GM06990 (cell line): ENCODE data around the gene TOMM40.

Experiments
- DNase-seq: peaks from one replicate; pipeline ENCODE4 v3.0.0-alpha.2; 2011; ENCODE audit not compliant: insufficient read length; ENCODE audit errors: extremely low read depth
- H3K27me3 ChIP-seq: replicated peaks from 2 replicates; pipeline ENCODE4 v1.6.0; 2011; ENCODE audit warnings: low read length; ENCODE audit not compliant: control insufficient read depth, insufficient read depth
- H3K36me3 ChIP-seq: 2 replicates; pipeline ENCODE4 v1.5.1; 2011; ENCODE audit warnings: low read length; ENCODE audit not compliant: control insufficient read depth, insufficient read depth
- H3K4me3 ChIP-seq: replicated peaks from 2 replicates; pipeline ENCODE4 v1.5.1; 2011; ENCODE audit warnings: low read depth, mild to moderate bottlenecking, control low read depth, low read length
- TF ChIP-seq, protein P1 (sequence below): IDR thresholded peaks from 2 replicates; pipeline ENCODE4 v1.5.1; 2011; ENCODE audit warnings: low read length, control low read depth, mild to moderate bottlenecking, inconsistent platforms; ENCODE audit not compliant: insufficient read depth, poor library complexity, severe bottlenecking

Gene TOMM40

DNA sequence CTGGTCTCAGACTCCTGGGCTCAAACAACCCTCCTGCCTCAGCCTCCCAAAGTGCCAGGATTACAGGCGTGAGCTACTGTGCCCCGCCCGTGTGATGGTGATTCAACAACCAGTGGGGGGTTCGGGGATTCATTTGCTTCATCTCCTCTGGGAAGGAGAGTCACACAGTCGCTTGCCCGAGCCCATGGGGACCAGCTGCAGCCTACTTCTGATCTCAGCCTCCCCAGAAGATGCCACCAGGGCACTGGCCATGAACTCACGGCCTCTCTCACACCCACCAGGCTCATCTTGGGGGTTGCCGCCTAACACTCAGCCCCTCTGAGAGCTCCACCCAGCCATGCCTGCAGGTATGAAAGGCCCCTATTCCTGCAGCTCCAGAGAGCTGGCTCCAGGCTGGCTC is 6.8 kb downstream of the TOMM40 start:
- H3K36me3 ChIP-seq, result peaks cover 57% of the 10 kb centered on the region
- TF ChIP-seq, protein P1, sequence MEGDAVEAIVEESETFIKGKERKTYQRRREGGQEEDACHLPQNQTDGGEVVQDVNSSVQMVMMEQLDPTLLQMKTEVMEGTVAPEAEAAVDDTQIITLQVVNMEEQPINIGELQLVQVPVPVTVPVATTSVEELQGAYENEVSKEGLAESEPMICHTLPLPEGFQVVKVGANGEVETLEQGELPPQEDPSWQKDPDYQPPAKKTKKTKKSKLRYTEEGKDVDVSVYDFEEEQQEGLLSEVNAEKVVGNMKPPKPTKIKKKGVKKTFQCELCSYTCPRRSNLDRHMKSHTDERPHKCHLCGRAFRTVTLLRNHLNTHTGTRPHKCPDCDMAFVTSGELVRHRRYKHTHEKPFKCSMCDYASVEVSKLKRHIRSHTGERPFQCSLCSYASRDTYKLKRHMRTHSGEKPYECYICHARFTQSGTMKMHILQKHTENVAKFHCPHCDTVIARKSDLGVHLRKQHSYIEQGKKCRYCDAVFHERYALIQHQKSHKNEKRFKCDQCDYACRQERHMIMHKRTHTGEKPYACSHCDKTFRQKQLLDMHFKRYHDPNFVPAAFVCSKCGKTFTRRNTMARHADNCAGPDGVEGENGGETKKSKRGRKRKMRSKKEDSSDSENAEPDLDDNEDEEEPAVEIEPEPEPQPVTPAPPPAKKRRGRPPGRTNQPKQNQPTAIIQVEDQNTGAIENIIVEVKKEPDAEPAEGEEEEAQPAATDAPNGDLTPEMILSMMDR, result no peak
- DNase-seq, result no peak
- no peaks in the 10 kb centered on the region for H3K27me3 ChIP-seq
- H3K4me3 ChIP-seq, result no peak overlapping the region

DNA sequence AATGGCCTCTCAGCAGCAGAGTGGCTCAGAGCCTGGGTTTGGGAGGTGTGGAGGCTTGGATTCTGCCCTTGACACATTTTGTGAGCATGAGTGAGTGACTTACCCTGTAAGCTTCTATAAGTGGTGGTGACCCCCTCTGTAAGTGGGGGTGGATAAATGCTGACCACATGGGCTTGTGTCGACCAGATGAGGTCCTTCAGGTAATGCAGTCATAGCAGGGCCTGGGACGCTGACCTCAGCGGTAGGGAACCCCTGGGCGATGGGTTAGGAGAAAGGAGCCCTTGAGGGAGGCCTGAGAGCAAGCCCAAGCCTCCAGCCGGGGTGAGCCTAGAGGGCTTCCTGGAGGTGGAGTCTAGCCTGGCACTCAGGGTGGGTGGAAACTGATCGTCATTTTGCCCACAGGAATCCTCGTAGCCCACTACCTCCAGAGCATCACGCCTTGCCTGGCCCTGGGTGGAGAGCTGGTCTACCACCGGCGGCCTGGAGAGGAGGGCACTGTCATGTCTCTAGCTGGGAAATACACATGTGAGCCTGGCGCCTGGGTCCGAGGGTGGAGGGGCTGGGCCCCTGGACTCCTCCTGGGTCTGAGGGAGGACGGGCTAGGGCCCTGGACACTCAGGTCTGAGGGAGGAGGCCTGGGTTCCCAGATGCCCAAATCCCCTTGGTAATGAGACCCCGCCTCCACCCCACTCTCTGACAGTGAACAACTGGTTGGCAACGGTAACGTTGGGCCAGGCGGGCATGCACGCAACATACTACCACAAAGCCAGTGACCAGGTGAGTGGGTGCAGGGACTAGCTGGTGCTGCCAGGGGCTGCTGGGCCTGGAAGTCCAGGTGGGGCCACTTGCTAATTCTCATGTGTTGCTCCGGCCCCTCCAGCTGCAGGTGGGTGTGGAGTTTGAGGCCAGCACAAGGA is 9.5 kb downstream of the TOMM40 start:
- TF ChIP-seq, protein P1, result no peak

DNA sequence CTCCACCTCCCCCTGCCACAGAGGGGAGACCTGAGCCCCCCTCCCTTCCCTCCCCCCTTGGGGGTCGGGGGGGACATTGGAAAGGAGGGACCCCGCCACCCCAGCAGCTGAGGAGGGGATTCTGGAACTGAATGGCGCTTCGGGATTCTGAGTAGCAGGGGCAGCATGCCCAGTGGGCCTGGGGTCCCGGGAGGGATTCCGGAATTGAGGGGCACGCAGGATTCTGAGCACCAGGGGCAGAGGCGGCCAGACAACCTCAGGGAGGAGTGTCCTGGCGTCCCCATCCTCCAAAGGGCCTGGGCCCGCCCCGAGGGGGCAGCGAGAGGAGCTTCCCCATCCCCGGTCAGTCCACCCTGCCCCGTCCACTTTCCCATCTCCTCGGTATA is 12.2 kb downstream of the TOMM40 start:
- Histone ChIP-seq H3K27me3 (no peaks in the 10 kb centered on the region; the same call in 1 of the 2 replicates), H3K4me3 (no peak overlapping the region), H3K36me3 (peaks cover 25% of the 10 kb centered on the region)
- TF ChIP-seq, protein P1, result no peak
- no peak for DNase-seq

More for the DNA sequence above, 9.5 kb downstream of the TOMM40 start:
- H3K4me3 ChIP-seq, result no peak overlapping the region
- no peaks in the 10 kb centered on the region; the same call in 1 of the 2 replicates for H3K27me3 ChIP-seq
- no peak for DNase-seq
- H3K36me3 ChIP-seq, result peaks cover 44% of the 10 kb centered on the region

DNA sequence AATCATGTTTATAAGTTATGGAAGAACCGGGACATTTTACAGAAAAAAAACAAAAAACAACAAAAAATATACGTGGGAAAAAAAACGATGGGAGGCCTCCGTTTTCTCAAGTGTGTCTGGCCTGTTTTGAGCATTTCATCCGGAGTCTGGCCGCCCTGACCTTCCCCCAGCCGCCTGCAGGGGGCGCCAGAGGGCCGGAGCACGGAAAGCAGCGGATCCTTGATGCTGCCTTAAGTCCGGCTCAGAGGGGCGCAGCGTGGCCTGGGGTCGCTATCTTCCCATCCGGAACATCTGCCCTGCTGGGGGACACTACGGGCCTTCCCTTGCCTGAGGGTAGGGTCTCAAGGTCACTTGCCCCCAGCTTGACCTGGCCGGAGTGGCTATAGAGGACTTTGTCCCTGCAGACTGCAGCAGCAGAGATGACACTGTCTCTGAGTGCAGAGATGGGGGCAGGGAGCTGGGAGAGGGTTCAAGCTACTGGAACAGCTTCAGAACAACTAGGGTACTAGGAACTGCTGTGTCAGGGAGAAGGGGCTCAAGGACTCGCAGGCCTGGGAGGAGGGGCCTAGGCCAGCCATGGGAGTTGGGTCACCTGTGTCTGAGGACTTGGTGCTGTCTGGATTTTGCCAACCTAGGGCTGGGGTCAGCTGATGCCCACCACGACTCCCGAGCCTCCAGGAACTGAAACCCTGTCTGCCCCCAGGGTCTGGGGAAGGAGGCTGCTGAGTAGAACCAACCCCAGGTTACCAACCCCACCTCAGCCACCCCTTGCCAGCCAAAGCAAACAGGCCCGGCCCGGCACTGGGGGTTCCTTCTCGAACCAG is 12.8 kb downstream of the TOMM40 start:
- peak; percentile 79 for DNase-seq

DNA sequence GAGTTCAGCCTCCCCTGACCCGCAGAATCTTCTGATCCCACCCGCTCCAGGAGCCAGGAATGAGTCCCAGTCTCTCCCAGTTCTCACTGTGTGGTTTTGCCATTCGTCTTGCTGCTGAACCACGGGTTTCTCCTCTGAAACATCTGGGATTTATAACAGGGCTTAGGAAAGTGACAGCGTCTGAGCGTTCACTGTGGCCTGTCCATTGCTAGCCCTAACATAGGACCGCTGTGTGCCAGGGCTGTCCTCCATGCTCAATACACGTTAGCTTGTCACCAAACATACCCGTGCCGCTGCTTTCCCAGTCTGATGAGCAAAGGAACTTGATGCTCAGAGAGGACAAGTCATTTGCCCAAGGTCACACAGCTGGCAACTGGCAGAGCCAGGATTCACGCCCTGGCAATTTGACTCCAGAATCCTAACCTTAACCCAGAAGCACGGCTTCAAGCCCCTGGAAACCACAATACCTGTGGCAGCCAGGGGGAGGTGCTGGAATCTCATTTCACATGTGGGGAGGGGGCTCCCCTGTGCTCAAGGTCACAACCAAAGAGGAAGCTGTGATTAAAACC is 13.5 kb downstream of the TOMM40 start:
- Histone ChIP-seq H3K27me3 (no peaks in the 10 kb centered on the region; the same call in 1 of the 2 replicates), H3K36me3 (peaks cover 24% of the 10 kb centered on the region), H3K4me3 (no peak overlapping the region)
- TF ChIP-seq, protein P1, result peak; percentile 29
- no peak for DNase-seq

More for the DNA sequence above, 12.8 kb downstream of the TOMM40 start:
- H3K4me3 ChIP-seq, result no peak overlapping the region
- peaks cover 24% of the 10 kb centered on the region for H3K36me3 ChIP-seq
- no peaks in the 10 kb centered on the region; the same call in 1 of the 2 replicates for H3K27me3 ChIP-seq
- TF ChIP-seq, protein P1, result peak; percentile 98
